Measurements from ENCODE around the gene KRTAP10-2.
"Not testable (repeated sequence)": the region's sequence is repeated elsewhere in the genome, so short reads cannot be mapped to it uniquely, and the experiment has no call there.

KRTAP10-2 gene

GRCh38 chr21:44582055-44582454 is 30.8 kb upstream of the KRTAP10-2 start:
- DNase-seq = no peak

DNA sequence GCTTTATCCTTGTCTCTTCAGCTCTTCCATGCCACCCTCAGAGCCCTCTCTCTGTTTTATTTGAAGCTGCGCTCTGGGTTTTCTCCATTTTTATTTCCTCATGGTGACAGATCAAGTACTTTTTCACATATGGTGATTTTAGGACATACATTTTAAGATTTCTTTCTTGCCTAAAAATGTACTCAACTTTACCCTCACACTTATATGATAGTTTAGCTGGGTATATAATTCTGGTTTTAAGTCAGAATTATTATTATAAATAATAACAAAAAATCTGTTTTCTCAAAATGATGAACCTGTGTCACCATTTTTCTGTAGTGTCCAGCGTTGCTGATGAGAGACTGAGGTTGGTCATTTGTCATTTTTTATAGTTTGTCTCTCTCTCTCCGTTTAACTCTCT is 29.9 kb upstream of the KRTAP10-2 start:
- no peak for DNase-seq

GRCh38 chr21:44580231-44580821 is 29.0 kb upstream of the KRTAP10-2 start, which contains the start of gene KRTAP10-5:
Gene KRTAP10-5 (minus strand): TSS chr21:44580604. CDS start chr21:44580578, 26 bp downstream.
- not testable (repeated sequence) for DNase-seq

- no peak for DNase-seq
Observed at GRCh38 chr21:44579833-44580144, 28.5 kb upstream of the KRTAP10-2 start.

DNA sequence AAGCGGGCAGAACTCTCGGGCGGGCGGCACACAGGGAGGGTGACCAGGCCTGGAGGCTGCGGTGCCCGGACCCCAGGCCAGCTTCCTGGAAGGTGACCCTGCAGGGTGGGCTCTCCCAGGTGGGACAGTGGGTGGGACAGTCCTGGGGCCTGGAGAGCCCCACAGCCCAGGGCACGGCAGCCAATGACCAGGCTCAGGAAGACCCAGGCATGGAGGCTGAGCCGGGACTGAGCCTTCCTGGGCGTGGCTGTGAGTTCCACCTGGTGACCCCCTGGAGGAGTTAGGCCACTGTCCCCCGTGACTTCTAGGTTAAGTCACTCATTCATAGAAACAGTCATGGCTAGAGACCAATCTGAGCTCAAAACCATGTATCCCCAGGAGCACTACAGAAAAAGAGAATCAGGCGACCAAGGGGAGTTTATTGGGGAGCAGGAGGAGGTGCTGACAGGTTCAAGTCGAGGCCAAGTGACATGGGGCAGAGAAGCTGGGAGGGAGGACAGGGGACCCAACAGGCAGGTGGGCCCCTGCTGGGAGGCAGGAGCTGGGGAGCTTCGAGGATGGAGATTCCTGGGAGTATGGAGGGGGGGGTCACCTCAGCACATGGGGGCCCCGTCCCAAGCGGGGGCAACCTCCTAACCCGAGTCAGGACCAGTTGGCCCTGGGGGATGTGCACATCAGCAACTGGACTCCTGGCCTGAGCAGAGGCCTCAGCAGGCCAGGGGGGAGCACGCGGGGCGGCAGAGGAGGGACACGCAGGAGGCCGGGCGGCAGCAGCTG is 27.9 kb upstream of the KRTAP10-2 start:
- DNase-seq = no peak

- DNase-seq = no peak
Observed at GRCh38 chr21:44578371-44579055, 27.2 kb upstream of the KRTAP10-2 start.

GRCh38 chr21:44576025-44576420 is 24.7 kb upstream of the KRTAP10-2 start:
- no peak for DNase-seq

DNA sequence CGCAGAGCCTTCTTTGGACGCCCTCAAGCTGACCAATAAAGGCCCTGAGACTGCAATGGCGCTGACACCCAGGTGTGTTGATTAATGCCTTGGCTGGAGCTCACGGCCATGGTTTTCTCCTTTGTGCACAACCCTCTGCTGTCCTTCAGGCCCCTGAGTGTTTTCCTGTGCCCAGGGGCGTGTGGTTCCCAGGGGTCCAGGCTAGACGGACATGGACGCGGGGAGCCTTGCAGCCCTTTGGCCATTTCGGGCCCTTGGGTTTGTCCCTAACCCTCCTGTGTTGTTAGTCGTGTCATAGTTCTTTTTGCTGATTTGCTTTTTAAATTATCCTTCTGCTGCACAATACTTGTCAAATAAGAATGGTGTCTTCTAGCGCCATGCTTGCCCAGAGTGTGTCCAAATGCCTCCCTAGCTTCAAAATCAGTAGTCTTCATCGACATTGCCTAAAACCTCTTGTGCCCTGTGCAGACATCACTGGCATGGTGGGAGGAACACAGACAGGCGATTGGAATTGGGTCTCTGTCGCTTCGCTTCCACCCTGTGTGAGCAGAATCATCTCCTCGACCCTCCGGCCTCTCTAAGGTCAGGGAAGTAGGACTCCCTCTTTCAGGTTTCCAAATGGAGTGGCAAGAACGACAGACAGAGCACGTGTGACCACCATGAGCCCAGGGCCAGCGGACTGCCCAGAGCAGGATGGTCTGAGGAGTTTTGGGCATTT is 24.2 kb upstream of the KRTAP10-2 start:
- DNase-seq = no peak

DNA sequence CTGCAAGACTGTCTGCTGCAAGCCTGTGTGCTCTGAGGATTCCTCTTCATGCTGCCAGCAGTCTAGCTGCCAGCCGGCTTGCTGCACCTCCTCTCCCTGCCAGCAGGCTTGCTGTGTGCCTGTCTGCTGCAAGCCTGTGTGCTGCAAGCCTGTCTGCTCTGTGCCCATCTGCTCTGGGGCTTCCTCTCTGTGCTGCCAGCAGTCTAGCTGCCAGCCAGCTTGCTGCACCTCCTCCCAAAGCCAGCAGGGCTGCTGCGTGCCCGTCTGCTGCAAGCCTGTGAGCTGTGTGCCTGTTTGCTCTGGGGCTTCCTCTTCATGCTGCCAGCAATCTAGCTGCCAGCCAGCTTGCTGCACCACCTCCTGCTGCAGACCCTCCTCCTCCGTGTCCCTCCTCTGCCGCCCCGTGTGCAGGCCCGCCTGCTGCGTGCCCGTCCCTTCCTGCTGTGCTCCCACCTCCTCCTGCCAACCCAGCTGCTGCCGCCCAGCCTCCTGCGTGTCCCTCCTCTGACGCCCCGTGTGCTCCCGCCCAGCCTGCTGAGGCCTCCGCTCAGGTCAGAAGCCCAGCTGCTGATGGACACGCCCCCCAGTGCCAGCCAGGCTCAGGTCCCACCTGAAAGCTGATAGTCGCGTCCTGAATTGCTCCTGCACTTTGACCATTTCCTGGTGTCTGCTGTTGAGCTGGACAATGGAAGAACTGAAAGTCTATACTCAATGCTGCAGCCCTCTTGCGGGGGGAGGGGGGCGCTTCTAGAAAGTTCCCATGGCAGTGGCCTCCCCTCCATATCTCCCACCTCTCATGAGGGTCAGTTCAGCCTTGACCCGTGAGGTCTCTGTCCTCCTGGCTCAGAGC is 23.4 kb upstream of the KRTAP10-2 start:
- DNase-seq = no peak

- DNase-seq = not testable (repeated sequence)
Observed at GRCh38 chr21:44573630-44574456, 22.5 kb upstream of the KRTAP10-2 start, which contains the start of gene KRTAP10-4. Gene KRTAP10-4 (plus strand): TSS chr21:44573729. CDS start chr21:44573759, 30 bp downstream.

- no peak for DNase-seq
Observed at GRCh38 chr21:44572959-44573583, 21.8 kb upstream of the KRTAP10-2 start.

- no peak for DNase-seq
Observed at GRCh38 chr21:44571844-44572782, 20.8 kb upstream of the KRTAP10-2 start.

DNA sequence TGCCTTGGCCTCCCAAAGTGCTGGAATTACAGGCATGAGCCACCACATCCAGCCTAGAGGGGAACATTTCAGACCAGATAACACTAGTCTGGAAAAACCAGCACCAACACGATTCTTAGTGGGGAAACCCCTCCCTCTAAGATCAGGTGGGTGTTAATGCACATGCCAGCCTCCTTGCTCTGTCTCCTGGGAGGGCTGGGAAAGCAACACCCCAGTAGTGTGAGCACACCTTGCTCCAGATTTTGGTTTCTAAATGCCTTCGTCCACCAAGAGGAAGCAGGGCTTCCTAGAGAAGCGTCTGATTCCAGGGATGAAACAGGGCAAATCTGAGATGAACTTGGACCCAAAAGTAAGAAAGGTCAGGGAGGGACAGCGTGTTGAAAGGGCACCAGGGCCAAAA is 20.0 kb upstream of the KRTAP10-2 start:
- DNase-seq = no peak

GRCh38 chr21:44569861-44570517 is 18.7 kb upstream of the KRTAP10-2 start:
- no peak for DNase-seq

GRCh38 chr21:44568667-44569556 is 17.6 kb upstream of the KRTAP10-2 start:
- DNase-seq = no peak

- DNase-seq = no peak
Observed at GRCh38 chr21:44568261-44568660, 17.0 kb upstream of the KRTAP10-2 start.

DNA sequence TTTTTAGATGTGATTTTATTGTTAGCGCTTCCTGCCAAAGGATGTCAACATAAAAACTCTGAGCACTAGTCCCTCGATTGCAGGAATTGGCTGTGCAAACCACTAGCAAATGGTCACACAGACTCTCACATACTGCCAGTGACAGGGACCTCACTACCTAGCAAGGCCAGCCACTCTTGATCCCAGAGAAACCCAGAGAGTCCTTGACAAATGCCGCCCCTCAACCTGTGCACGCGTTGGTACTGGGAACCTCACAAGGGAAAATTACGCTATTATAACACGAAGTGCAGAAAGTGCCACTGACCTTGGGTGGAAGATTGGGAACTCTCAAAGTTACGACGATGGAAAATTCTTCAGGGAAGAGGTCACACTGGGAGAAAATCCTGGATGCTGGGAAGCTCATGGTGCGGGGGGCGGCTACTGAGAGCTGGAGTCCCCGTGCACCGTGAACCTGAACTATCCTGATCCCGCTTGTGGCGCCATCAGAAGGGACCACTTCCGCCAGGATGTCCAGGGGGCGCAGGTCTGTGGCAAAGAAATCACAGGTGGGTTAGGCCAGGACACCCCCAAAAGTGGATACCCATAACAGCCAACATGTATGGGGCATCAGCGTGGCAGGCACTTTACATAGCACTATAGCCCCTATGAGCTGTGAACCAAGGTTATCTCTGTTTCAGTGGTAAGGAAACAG is 16.3 kb upstream of the KRTAP10-2 start:
- no peak for DNase-seq
